ENCODE data around the gene PSMA5. TPM values are rescaled to one million over a fixed set of nuclear protein-coding genes. Genes with fewer than 3 reads are reported as not detected.

The PSMA5 gene
- polyA plus RNA-seq, 4 donors: 99.3 to 113 (median 104) TPM

- DNase-seq (peak in 1 of 2 donors; percentile 85), FAIRE-seq (no peak)
- 0 to 1% (median 1%) methylated on average over 32 of the region's 32 CpGs for WGBS, 3 donors
- no peaks in the 10 kb centered on the region for H3K9me3 ChIP-seq (ENCODE audit: control insufficient read depth in 2 of 2, insufficient read depth in 1 of 2, low read depth in 1 of 2, low read length in 1 of 2)
- H3K27ac ChIP-seq (ENCODE audit: low read depth in 1 of 3, low read length in 2 of 3): peak overlapping the region; percentile 82 to 91 (median 84)
- peak overlapping the region; percentile 63 to 92 (median 79) for H3K4me3 ChIP-seq (ENCODE audit: low read depth in 1 of 3, low read length in 3 of 3)
- H3K27me3 ChIP-seq (ENCODE audit: control insufficient read depth in 3 of 3, insufficient read depth in 3 of 3, low read length in 3 of 3): no peaks in the 10 kb centered on the region
- peaks cover 0 to 11% (median 6%) of the 10 kb centered on the region in 3 donors for H3K36me3 ChIP-seq (ENCODE audit: control insufficient read depth in 3 of 3, insufficient read depth in 2 of 3, low read depth in 1 of 3, low read length in 3 of 3)
- peaks cover 0 to 6% (median 4%) of the 10 kb centered on the region in 3 donors for H3K4me1 ChIP-seq (ENCODE audit: control insufficient read depth in 3 of 3, insufficient read depth in 2 of 3, low read depth in 1 of 3, low read length in 2 of 3)
These were observed 612 bp downstream of the PSMA5 start for GRCh38 chr1:109425391-109426280.

DNA sequence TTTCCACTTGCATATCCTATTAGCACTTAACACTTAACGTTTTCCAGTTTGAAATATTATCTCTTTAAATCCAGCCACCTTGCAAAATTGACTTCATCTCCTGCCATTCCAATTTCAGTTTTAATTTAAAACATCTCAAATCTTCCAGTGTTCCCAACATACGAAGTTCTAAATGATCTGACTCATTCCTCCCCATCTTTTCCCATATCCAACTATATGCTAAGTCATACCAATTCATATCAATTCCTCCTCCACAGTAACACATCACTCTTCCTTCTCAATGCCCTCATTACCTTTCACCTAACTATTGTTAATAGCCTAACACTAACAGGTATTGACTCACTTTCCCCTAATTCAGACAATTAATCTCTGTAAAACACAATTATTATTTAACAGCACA is 2.8 kb downstream of the PSMA5 start:
- DNase-seq (no peak), FAIRE-seq (no peak)
- Histone ChIP-seq H3K27ac (ENCODE audit: low read depth in 1 of 3, low read length in 2 of 3) (no peak overlapping the region), H3K27me3 (ENCODE audit: control insufficient read depth in 3 of 3, insufficient read depth in 3 of 3, low read length in 3 of 3) (no peaks in the 10 kb centered on the region), H3K4me1 (ENCODE audit: control insufficient read depth in 3 of 3, insufficient read depth in 2 of 3, low read depth in 1 of 3, low read length in 2 of 3) (peaks cover 0 to 6% (median 4%) of the 10 kb centered on the region in 3 donors), H3K36me3 (ENCODE audit: control insufficient read depth in 3 of 3, insufficient read depth in 2 of 3, low read depth in 1 of 3, low read length in 3 of 3) (peaks cover 0 to 23% (median 12%) of the 10 kb centered on the region in 3 donors), H3K9me3 (ENCODE audit: control insufficient read depth in 2 of 2, insufficient read depth in 1 of 2, low read depth in 1 of 2, low read length in 1 of 2) (no peaks in the 10 kb centered on the region), H3K4me3 (ENCODE audit: low read depth in 1 of 3, low read length in 3 of 3) (no peak overlapping the region)
- WGBS, 3 donors: 49 to 55% (median 50%) methylated on average over 2 of the region's 2 CpGs

GRCh38 chr1:109412551-109412950 is 13.7 kb downstream of the PSMA5 start:
- FAIRE-seq (no peak), DNase-seq (no peak)
- Histone ChIP-seq H3K36me3 (ENCODE audit: control insufficient read depth in 3 of 3, insufficient read depth in 2 of 3, low read depth in 1 of 3, low read length in 3 of 3) (peaks cover 24 to 51% (median 34%) of the 10 kb centered on the region in 3 donors), H3K27ac (ENCODE audit: low read depth in 1 of 3, low read length in 2 of 3) (no peak overlapping the region), H3K9me3 (ENCODE audit: control insufficient read depth in 2 of 2, insufficient read depth in 1 of 2, low read depth in 1 of 2, low read length in 1 of 2) (no peaks in the 10 kb centered on the region), H3K4me1 (ENCODE audit: control insufficient read depth in 3 of 3, insufficient read depth in 2 of 3, low read depth in 1 of 3, low read length in 2 of 3) (no peaks in the 10 kb centered on the region), H3K4me3 (ENCODE audit: low read depth in 1 of 3, low read length in 3 of 3) (no peak overlapping the region), H3K27me3 (ENCODE audit: control insufficient read depth in 3 of 3, insufficient read depth in 3 of 3, low read length in 3 of 3) (no peaks in the 10 kb centered on the region)
- WGBS, 3 donors: 79 to 90% (median 88%) methylated on average over 2 of the region's 2 CpGs

- Histone ChIP-seq H3K4me3 (ENCODE audit: low read depth in 1 of 3, low read length in 3 of 3) (no peak overlapping the region), H3K27me3 (ENCODE audit: control insufficient read depth in 3 of 3, insufficient read depth in 3 of 3, low read length in 3 of 3) (no peaks in the 10 kb centered on the region), H3K9me3 (ENCODE audit: control insufficient read depth in 2 of 2, insufficient read depth in 1 of 2, low read depth in 1 of 2, low read length in 1 of 2) (no peaks in the 10 kb centered on the region), H3K27ac (ENCODE audit: low read depth in 1 of 3, low read length in 2 of 3) (no peak overlapping the region), H3K36me3 (ENCODE audit: control insufficient read depth in 3 of 3, insufficient read depth in 2 of 3, low read depth in 1 of 3, low read length in 3 of 3) (peaks cover 3 to 42% (median 25%) of the 10 kb centered on the region in 3 donors), H3K4me1 (ENCODE audit: control insufficient read depth in 3 of 3, insufficient read depth in 2 of 3, low read depth in 1 of 3, low read length in 2 of 3) (no peaks in the 10 kb centered on the region)
- 67 to 78% (median 69%) methylated on average over 4 of the region's 4 CpGs for WGBS, 3 donors
- FAIRE-seq (no peak), DNase-seq (no peak)
These were observed 21.4 kb downstream of the PSMA5 start for GRCh38 chr1:109404838-109405237.

GRCh38 chr1:109402025-109402424 is 24.2 kb downstream of the PSMA5 start:
- FAIRE-seq (no peak), DNase-seq (no peak)
- H3K27me3 ChIP-seq (ENCODE audit: control insufficient read depth in 3 of 3, insufficient read depth in 3 of 3, low read length in 3 of 3): no peaks in the 10 kb centered on the region
- peaks cover 0 to 6% (median 0%) of the 10 kb centered on the region in 3 donors for H3K4me1 ChIP-seq (ENCODE audit: control insufficient read depth in 3 of 3, insufficient read depth in 2 of 3, low read depth in 1 of 3, low read length in 2 of 3)
- H3K27ac ChIP-seq (ENCODE audit: low read depth in 1 of 3, low read length in 2 of 3): no peak overlapping the region
- no peak overlapping the region for H3K4me3 ChIP-seq (ENCODE audit: low read depth in 1 of 3, low read length in 3 of 3)
- peaks cover 0 to 23% (median 12%) of the 10 kb centered on the region in 3 donors for H3K36me3 ChIP-seq (ENCODE audit: control insufficient read depth in 3 of 3, insufficient read depth in 2 of 3, low read depth in 1 of 3, low read length in 3 of 3)
- H3K9me3 ChIP-seq (ENCODE audit: control insufficient read depth in 2 of 2, insufficient read depth in 1 of 2, low read depth in 1 of 2, low read length in 1 of 2): no peaks in the 10 kb centered on the region

GRCh38 chr1:109400035-109400655 is 26.1 kb downstream of the PSMA5 start:
- H3K9me3 ChIP-seq (ENCODE audit: control insufficient read depth in 2 of 2, insufficient read depth in 1 of 2, low read depth in 1 of 2, low read length in 1 of 2): no peaks in the 10 kb centered on the region
- FAIRE-seq (no peak), DNase-seq (no peak)
- no peak overlapping the region for H3K27ac ChIP-seq (ENCODE audit: low read depth in 1 of 3, low read length in 2 of 3)
- H3K4me1 ChIP-seq (ENCODE audit: control insufficient read depth in 3 of 3, insufficient read depth in 2 of 3, low read depth in 1 of 3, low read length in 2 of 3): peaks cover 0 to 13% (median 0%) of the 10 kb centered on the region in 3 donors
- H3K36me3 ChIP-seq (ENCODE audit: control insufficient read depth in 3 of 3, insufficient read depth in 2 of 3, low read depth in 1 of 3, low read length in 3 of 3): peaks cover 0 to 15% (median 6%) of the 10 kb centered on the region in 3 donors
- no peaks in the 10 kb centered on the region for H3K27me3 ChIP-seq (ENCODE audit: control insufficient read depth in 3 of 3, insufficient read depth in 3 of 3, low read length in 3 of 3)
- 92 to 98% (median 95%) methylated on average over 3 of the region's 3 CpGs for WGBS, 3 donors
- no peak overlapping the region for H3K4me3 ChIP-seq (ENCODE audit: low read depth in 1 of 3, low read length in 3 of 3)

DNA sequence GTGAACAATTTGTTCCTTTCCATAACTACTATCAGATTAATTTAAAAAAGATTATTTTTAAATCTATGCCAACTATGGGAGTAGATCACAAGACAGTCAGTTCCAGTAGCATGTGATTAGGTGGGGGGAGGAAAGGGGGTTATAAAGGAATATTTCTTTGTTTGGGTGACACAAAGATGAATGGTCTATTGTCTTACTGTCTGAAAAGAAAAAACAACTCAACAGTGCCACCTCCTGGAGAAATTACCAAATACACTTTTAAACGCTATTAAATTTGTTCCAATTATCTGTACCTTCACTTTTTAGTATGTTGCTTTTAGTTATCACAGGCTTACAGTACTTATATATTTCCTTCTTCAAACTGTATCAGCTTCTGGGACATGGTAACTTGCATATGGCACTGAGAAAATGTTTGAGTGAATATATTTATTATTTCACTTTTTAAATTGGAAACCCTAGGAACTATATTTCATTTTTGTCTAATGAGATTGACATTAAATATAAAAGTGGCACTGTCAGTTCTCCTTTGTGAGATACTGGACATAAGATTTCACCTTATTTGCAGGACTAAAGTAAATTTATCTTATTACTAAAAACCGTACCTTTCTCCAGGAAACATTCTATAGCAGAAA is 26.8 kb downstream of the PSMA5 start:
- 24 to 36% (median 35%) methylated on average over 2 of the region's 2 CpGs for WGBS, 3 donors
- Histone ChIP-seq H3K9me3 (ENCODE audit: control insufficient read depth in 2 of 2, insufficient read depth in 1 of 2, low read depth in 1 of 2, low read length in 1 of 2) (no peaks in the 10 kb centered on the region), H3K27me3 (ENCODE audit: control insufficient read depth in 3 of 3, insufficient read depth in 3 of 3, low read length in 3 of 3) (no peaks in the 10 kb centered on the region), H3K36me3 (ENCODE audit: control insufficient read depth in 3 of 3, insufficient read depth in 2 of 3, low read depth in 1 of 3, low read length in 3 of 3) (peaks cover 0 to 15% (median 3%) of the 10 kb centered on the region in 3 donors), H3K4me3 (ENCODE audit: low read depth in 1 of 3, low read length in 3 of 3) (no peak overlapping the region), H3K27ac (ENCODE audit: low read depth in 1 of 3, low read length in 2 of 3) (no peak overlapping the region), H3K4me1 (ENCODE audit: control insufficient read depth in 3 of 3, insufficient read depth in 2 of 3, low read depth in 1 of 3, low read length in 2 of 3) (peaks cover 0 to 16% (median 1%) of the 10 kb centered on the region in 3 donors)
- DNase-seq (peak; percentile 73 to 79), FAIRE-seq (no peak)
